ENCODE measurements around the gene RBM43. TPM values are rescaled to one million over a fixed set of nuclear protein-coding genes. Genes with fewer than 3 reads are reported as not detected.

RBM43 gene
- polyA plus RNA-seq, 2 of the 4 experiments (the other 2 are of a cell fraction), result 4.8 to 9.3 TPM

GRCh38 chr2:151200844-151201243, 60.8 kb downstream of the RBM43 start:
- DNase-seq (ENCODE audit: low read depth in 1 of 2, low spot score in 1 of 2) (no peak), FAIRE-seq (no peak), ATAC-seq (no peak)
- ChIA-PET POLR2A (no interaction called here), CTCF (no interaction called here)
- Histone ChIP-seq H3K4me3 (no peak overlapping the region), H3K4me1 (no peaks in the 10 kb centered on the region), H3K4me2 (no peak overlapping the region), H3K9me3 (no peaks in the 10 kb centered on the region), H3K27ac (no peak overlapping the region)
- TF ChIP-seq RAD21 (conservative IDR thresholded peaks at IDR 0.05 in 1 of 2, IDR thresholded peaks at IDR 0.05 in 1 of 2) (no peak), TFCP2L1 (CRISPR knock-in tag; IDR thresholded peaks at IDR 0.05) (no peak), KDM1A (IDR thresholded peaks at IDR 0.05; ENCODE audit: low read depth) (no peak), ESRRA (IDR thresholded peaks at IDR 0.05; ENCODE audit: borderline replicate concordance, low read length) (no peak), HEYL (CRISPR knock-in tag; IDR thresholded peaks at IDR 0.05) (no peak), BHLHE40 (IDR thresholded peaks at IDR 0.05; ENCODE audit: low read depth, low read length) (no peak), PBX3 (IDR thresholded peaks at IDR 0.05) (no peak)
- TF ChIP-seq, protein P1, sequence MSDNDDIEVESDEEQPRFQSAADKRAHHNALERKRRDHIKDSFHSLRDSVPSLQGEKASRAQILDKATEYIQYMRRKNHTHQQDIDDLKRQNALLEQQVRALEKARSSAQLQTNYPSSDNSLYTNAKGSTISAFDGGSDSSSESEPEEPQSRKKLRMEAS (IDR thresholded peaks at IDR 0.05), result no peak
- 9% methylated on average over 2 of the region's 2 CpGs for WGBS (ENCODE audit: missing lambda C conversion rate)

DNA sequence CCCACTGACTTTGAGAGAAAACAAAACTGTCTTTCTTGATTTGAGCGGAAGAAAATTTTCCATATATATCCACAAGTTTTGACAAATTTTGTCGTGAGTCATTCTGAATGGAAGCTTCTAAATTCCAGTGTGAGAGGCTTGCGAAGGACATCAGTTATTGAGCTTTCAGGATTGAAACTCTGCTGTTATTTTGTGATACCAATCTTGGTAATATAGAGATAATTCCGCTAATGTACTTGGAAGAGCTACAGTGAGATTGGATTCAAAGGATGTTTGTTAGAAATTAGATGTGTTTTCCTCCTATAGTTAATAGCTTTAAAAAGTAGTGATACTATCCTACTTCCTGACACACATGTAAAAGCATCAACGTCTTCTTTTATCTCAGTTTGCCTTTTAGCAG, 61.4 kb downstream of the RBM43 start:
- H3K4me2 ChIP-seq, result no peak overlapping the region
- FAIRE-seq, result no peak
- no peak overlapping the region for H3K4me3 ChIP-seq
- TF ChIP-seq FOSB (CRISPR knock-in tag; IDR thresholded peaks at IDR 0.05) (no peak), RCOR1 (IDR thresholded peaks at IDR 0.05; ENCODE audit: low read depth, low read length) (no peak), CHD4 (IDR thresholded peaks at IDR 0.05; ENCODE audit: borderline replicate concordance) (no peak), HOXA7 (CRISPR knock-in tag; IDR thresholded peaks at IDR 0.05) (no peak), MAZ (IDR thresholded peaks at IDR 0.05; ENCODE audit: borderline replicate concordance, low read depth, low read length) (no peak)
- TF ChIP-seq, protein P1 (IDR thresholded peaks at IDR 0.05), result no peak
- TF ChIP-seq, protein P2, sequence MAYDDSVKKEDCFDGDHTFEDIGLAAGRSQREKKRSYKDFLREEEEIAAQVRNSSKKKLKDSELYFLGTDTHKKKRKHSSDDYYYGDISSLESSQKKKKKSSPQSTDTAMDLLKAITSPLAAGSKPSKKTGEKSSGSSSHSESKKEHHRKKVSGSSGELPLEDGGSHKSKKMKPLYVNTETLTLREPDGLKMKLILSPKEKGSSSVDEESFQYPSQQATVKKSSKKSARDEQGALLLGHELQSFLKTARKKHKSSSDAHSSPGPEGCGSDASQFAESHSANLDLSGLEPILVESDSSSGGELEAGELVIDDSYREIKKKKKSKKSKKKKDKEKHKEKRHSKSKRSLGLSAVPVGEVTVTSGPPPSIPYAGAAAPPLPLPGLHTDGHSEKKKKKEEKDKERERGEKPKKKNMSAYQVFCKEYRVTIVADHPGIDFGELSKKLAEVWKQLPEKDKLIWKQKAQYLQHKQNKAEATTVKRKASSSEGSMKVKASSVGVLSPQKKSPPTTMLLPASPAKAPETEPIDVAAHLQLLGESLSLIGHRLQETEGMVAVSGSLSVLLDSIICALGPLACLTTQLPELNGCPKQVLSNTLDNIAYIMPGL (CRISPR knock-in tag; IDR thresholded peaks at IDR 0.05; ENCODE audit: borderline replicate concordance), result no peak
- CTCF ChIA-PET, result no interaction called here
- DNase-seq (ENCODE audit: low read depth in 1 of 2, low spot score in 1 of 2), result no peak
- no peaks in the 10 kb centered on the region for H3K9me3 ChIP-seq
- ATAC-seq, result no peak
- POLR2A ChIA-PET, result no interaction called here
- no peaks in the 10 kb centered on the region for H3K4me1 ChIP-seq
- WGBS (ENCODE audit: missing lambda C conversion rate), result 56% methylated on average over 5 of the region's 5 CpGs
- H3K27ac ChIP-seq, result no peak overlapping the region

DNA sequence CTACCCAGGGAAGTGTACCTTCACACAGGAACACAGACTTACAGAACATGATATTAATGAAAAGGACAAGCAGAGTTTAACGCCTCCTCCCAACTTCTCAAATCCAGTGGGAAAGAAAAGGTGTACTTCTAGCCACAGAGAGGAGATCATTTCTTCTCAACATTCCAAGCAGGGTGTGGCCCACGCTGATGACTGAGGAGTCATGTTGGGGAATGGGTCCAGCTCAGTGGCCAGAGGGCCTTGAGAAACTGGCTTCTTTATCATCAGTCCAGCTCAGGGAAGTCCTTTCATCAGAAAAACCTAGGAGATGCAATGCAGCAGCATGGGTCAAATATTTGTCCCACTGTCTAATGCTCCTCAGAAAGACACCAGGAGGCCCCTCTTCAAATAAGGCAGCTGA, 63.0 kb downstream of the RBM43 start:
- no peaks in the 10 kb centered on the region for H3K9me3 ChIP-seq

More for the DNA sequence above, 63.0 kb downstream of the RBM43 start:
- ATAC-seq, result no peak
- ChIA-PET POLR2A (no interaction called here), CTCF (no interaction called here)
- FAIRE-seq, result no peak
- 42% methylated on average over 2 of the region's 2 CpGs for WGBS (ENCODE audit: missing lambda C conversion rate)
- H3K27ac ChIP-seq, result no peak overlapping the region
- H3K4me2 ChIP-seq, result no peak overlapping the region
- TF ChIP-seq RCOR1 (IDR thresholded peaks at IDR 0.05; ENCODE audit: low read depth, low read length), result no peak
- no peak for TF ChIP-seq CEBPB (IDR thresholded peaks at IDR 0.05)
- no peak for TF ChIP-seq FOSL2 (IDR thresholded peaks at IDR 0.05)
- no peak for TF ChIP-seq FOSL2 (CRISPR knock-in tag; IDR thresholded peaks at IDR 0.05)
- TF ChIP-seq CHD2 (IDR thresholded peaks at IDR 0.05; ENCODE audit: low read length, partially characterized antibody), result no peak
- no peak for TF ChIP-seq ESRRA (IDR thresholded peaks at IDR 0.05; ENCODE audit: borderline replicate concordance, low read length)
- TF ChIP-seq, protein P3, sequence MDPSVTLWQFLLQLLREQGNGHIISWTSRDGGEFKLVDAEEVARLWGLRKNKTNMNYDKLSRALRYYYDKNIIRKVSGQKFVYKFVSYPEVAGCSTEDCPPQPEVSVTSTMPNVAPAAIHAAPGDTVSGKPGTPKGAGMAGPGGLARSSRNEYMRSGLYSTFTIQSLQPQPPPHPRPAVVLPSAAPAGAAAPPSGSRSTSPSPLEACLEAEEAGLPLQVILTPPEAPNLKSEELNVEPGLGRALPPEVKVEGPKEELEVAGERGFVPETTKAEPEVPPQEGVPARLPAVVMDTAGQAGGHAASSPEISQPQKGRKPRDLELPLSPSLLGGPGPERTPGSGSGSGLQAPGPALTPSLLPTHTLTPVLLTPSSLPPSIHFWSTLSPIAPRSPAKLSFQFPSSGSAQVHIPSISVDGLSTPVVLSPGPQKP (IDR thresholded peaks at IDR 0.05; ENCODE audit: low read depth, low read length), result no peak
- no peak for TF ChIP-seq HOXB5 (CRISPR knock-in tag; IDR thresholded peaks at IDR 0.05)
- no peak for TF ChIP-seq POLR2AphosphoS2 (conservative IDR thresholded peaks at IDR 0.05; ENCODE audit: low read length)
- TF ChIP-seq NR3C1 (IDR thresholded peaks at IDR 0.05), result no peak
- TF ChIP-seq, protein P4, sequence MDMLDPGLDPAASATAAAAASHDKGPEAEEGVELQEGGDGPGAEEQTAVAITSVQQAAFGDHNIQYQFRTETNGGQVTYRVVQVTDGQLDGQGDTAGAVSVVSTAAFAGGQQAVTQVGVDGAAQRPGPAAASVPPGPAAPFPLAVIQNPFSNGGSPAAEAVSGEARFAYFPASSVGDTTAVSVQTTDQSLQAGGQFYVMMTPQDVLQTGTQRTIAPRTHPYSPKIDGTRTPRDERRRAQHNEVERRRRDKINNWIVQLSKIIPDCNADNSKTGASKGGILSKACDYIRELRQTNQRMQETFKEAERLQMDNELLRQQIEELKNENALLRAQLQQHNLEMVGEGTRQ (IDR thresholded peaks at IDR 0.05), result no peak
- TF ChIP-seq HOXA7 (CRISPR knock-in tag; IDR thresholded peaks at IDR 0.05), result no peak
- TF ChIP-seq RFX5 (IDR thresholded peaks at IDR 0.05), result no peak
- TF ChIP-seq HDAC2 (IDR thresholded peaks at IDR 0.05), result no peak
- no peak for TF ChIP-seq MYC (IDR thresholded peaks at IDR 0.05; ENCODE audit: borderline replicate concordance, low read length)
- TF ChIP-seq EHMT2 (IDR thresholded peaks at IDR 0.05; ENCODE audit: low read depth), result no peak
- no peak for TF ChIP-seq SREBF2 (IDR thresholded peaks at IDR 0.05)
- no peak for TF ChIP-seq HEYL (CRISPR knock-in tag; IDR thresholded peaks at IDR 0.05)
- no peak overlapping the region for H3K4me3 ChIP-seq
- H3K4me1 ChIP-seq, result no peaks in the 10 kb centered on the region
- no peak for DNase-seq (ENCODE audit: low read depth in 1 of 2, low spot score in 1 of 2)

Measured in A549 (cell line).